GM10847 (cell line): Measurements from ENCODE around the gene BOC.

Experiments
- POLR2A ChIP-seq: IDR thresholded peaks from 2 replicates; pipeline ENCODE4 v1.6.1; 2011; ENCODE audit not compliant: insufficient read length; ENCODE audit errors: extremely low read depth

BOC gene

GRCh38 chr3:113252553-113252952 is 41.2 kb downstream of the BOC start:
- TF ChIP-seq POLR2A = no peak

GRCh38 chr3:113253702-113254101 is 42.3 kb downstream of the BOC start:
- TF ChIP-seq POLR2A = no peak

- TF ChIP-seq POLR2A = no peak
Observed at GRCh38 chr3:113254171-113254947, 43.0 kb downstream of the BOC start.

- TF ChIP-seq POLR2A = no peak
Observed at GRCh38 chr3:113255100-113255853, 43.9 kb downstream of the BOC start.

GRCh38 chr3:113255854-113256615 is 44.7 kb downstream of the BOC start:
- TF ChIP-seq POLR2A = no peak

- TF ChIP-seq POLR2A = no peak
Observed at GRCh38 chr3:113258361-113258760, 47.0 kb downstream of the BOC start.

- TF ChIP-seq POLR2A = no peak
Observed at GRCh38 chr3:113259196-113259595, 47.8 kb downstream of the BOC start.

- no peak for TF ChIP-seq POLR2A
Observed at GRCh38 chr3:113261063-113261625, 49.8 kb downstream of the BOC start.

- no peak for TF ChIP-seq POLR2A
Observed at GRCh38 chr3:113261626-113262303, 50.4 kb downstream of the BOC start.

GRCh38 chr3:113262304-113262665 is 50.9 kb downstream of the BOC start:
- no peak for TF ChIP-seq POLR2A

- no peak for TF ChIP-seq POLR2A
Observed at GRCh38 chr3:113263020-113263419, 51.7 kb downstream of the BOC start.

GRCh38 chr3:113263778-113264177 is 52.4 kb downstream of the BOC start:
- TF ChIP-seq POLR2A = no peak

GRCh38 chr3:113264283-113265131 is 53.1 kb downstream of the BOC start:
- TF ChIP-seq POLR2A = no peak

GRCh38 chr3:113265231-113265630 is 53.9 kb downstream of the BOC start:
- no peak for TF ChIP-seq POLR2A
